ENCODE measurements around the gene NCAM2.

DNA sequence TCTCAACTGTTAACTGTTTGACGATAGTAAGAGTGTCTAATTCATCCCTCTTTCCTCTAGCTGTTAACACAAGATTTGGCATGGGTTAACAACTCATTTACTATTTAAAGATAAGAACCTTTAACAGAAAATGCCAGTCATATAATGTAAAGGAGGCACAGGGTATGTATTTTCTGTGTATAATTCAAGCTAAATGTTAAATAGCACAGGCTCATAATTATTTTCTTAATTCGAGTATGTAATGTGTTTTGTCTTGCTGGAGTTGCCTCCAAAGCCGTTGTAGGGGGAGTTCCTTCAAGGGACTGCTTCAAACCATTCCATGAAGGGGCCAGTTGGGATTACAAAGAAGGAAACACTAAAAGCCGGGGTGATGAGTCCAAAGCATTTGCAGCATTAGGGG lies 111.5 kb downstream of the NCAM2 start:
- TF ChIP-seq POLR2A (IDR thresholded peaks at IDR 0.05; ENCODE audit: low read depth, low read length) (no peak), POLR2AphosphoS5 (IDR thresholded peaks at IDR 0.05; ENCODE audit: low read depth, low read length) (no peak), TAF1 (IDR thresholded peaks at IDR 0.05; ENCODE audit: low read depth, low read length) (no peak), PAX5 (IDR thresholded peaks at IDR 0.05; ENCODE audit: insufficient read depth, low read length, severe bottlenecking) (no peak), POU2F2 (IDR thresholded peaks at IDR 0.05; ENCODE audit: low read depth, low read length) (no peak)

Measured in GM12891 (cell line).